Upper lobe of right lung (tissue), 1 donor: Measurements from ENCODE around the gene OR4D1. TPM values are rescaled to one million over a fixed set of nuclear protein-coding genes. Genes with fewer than 3 reads are reported as not detected.
A peak's percentile ranks its signal among the peaks of the same experiment; 100 is the strongest.

ENCODE experiments used
- ATAC-seq: fragments of 200-7000 bp; cut with Tn5 transposase; one replicate; pipeline ENCODE4 v1.9.1; 2020; ENCODE audit warnings: mild to moderate bottlenecking, moderate library complexity
- DNase-seq: peaks from one replicate; pipeline ENCODE4 v3.0.0-alpha.2; 2020
- H3K27ac ChIP-seq: fragments of 200-600 bp; one replicate; pipeline ENCODE4 v1.8.0; 2022
- H3K27me3 ChIP-seq: fragments of 200-600 bp; one replicate; pipeline ENCODE4 v1.8.0; 2022; ENCODE audit warnings: mild to moderate bottlenecking
- H3K36me3 ChIP-seq: fragments of 200-600 bp; one replicate; pipeline ENCODE4 v1.8.0; 2022
- H3K4me1 ChIP-seq: fragments of 200-600 bp; one replicate; pipeline ENCODE4 v1.8.0; 2022
- H3K4me3 ChIP-seq: fragments of 200-600 bp; one replicate; pipeline ENCODE4 v1.8.0; 2022; ENCODE audit warnings: mild to moderate bottlenecking
- H3K9me3 ChIP-seq: fragments of 200-600 bp; one replicate; pipeline ENCODE4 v1.8.0; 2022
- CTCF ChIP-seq: fragments of 200-600 bp; IDR thresholded peaks from one replicate; pipeline ENCODE4 v1.8.0; 2022; ENCODE audit warnings: antibody characterized with exemption
- intact Hi-C: fragments of 100-400 bp; cut with DNase I; formaldehyde crosslinking; loops from one replicate; pipeline ENCODE4 v1.11.0; 2022
- total RNA-seq: library from RNA; stranded (reverse); fragmentation: NEBNext Ultra II Directional; extraction: Animal tissue kit (Norgen Biotek cat#: 25700); gene quantifications from one replicate; pipeline ENCODE4 v1.2.1, GENCODE V29; 2021
- donor health status: DM: no; HTN: yes; CAD: no; lungs with severe emphysema.

The OR4D1 gene
- total RNA-seq, 1 donor from 2014 or later = not detected

- peak; percentile 88 for DNase-seq
- Histone ChIP-seq H3K4me3 (no peak overlapping the region), H3K9me3 (no peaks in the 10 kb centered on the region), H3K36me3 (no peaks in the 10 kb centered on the region), H3K27ac (no peak overlapping the region), H3K4me1 (no peaks in the 10 kb centered on the region), H3K27me3 (peaks cover 6% of the 10 kb centered on the region)
- TF ChIP-seq CTCF = no peak
- intact Hi-C loops = no loop called here
- ATAC-seq = peak; percentile 79
Measured at GRCh38 chr17:58189436-58190146, 41.4 kb downstream of the OR4D1 start.

GRCh38 chr17:58191241-58191896 is 43.2 kb downstream of the OR4D1 start:
- Histone ChIP-seq H3K4me3 (no peak overlapping the region), H3K4me1 (no peaks in the 10 kb centered on the region), H3K27ac (no peak overlapping the region), H3K36me3 (no peaks in the 10 kb centered on the region), H3K9me3 (no peaks in the 10 kb centered on the region), H3K27me3 (peaks cover 6% of the 10 kb centered on the region)
- intact Hi-C loops = no loop called here
- no peak for DNase-seq
- ATAC-seq = no peak
- TF ChIP-seq CTCF = no peak

- intact Hi-C loops = no loop called here
- H3K27me3 ChIP-seq = peaks cover 13% of the 10 kb centered on the region
Measured at GRCh38 chr17:58192612-58193011, 44.4 kb downstream of the OR4D1 start, which contains the start of gene EPX. EPX (plus strand) TSS chr17:58192726; CDS start chr17:58192847, 121 bp downstream.

GRCh38 chr17:58193641-58194255 is 45.6 kb downstream of the OR4D1 start:
- Histone ChIP-seq H3K27me3 (peaks cover 25% of the 10 kb centered on the region), H3K9me3 (no peaks in the 10 kb centered on the region), H3K36me3 (no peaks in the 10 kb centered on the region), H3K4me3 (no peak overlapping the region), H3K4me1 (no peaks in the 10 kb centered on the region), H3K27ac (no peak overlapping the region)
- DNase-seq (no peak), ATAC-seq (no peak)
- intact Hi-C loops = no loop called here
- TF ChIP-seq CTCF = no peak

More at GRCh38 chr17:58192612-58193011, 44.4 kb downstream of the OR4D1 start, which contains the start of gene EPX:
- H3K27ac ChIP-seq = no peak within 1 kb of the TSS
- H3K36me3 ChIP-seq = no peaks in the 10 kb centered on the region
- ATAC-seq (no peak), DNase-seq (no peak)
- no peak for TF ChIP-seq CTCF
- no peak within 1 kb of the TSS for H3K4me3 ChIP-seq
- H3K4me1 ChIP-seq = no peaks in the 10 kb centered on the region
- no peaks in the 10 kb centered on the region for H3K9me3 ChIP-seq

- ATAC-seq = no peak
- Histone ChIP-seq H3K4me3 (no peak overlapping the region), H3K9me3 (no peaks in the 10 kb centered on the region), H3K27me3 (peaks cover 26% of the 10 kb centered on the region), H3K4me1 (no peaks in the 10 kb centered on the region), H3K36me3 (no peaks in the 10 kb centered on the region), H3K27ac (no peak overlapping the region)
- no peak for TF ChIP-seq CTCF
- intact Hi-C loops = no loop called here
- no peak for DNase-seq
Measured at GRCh38 chr17:58195518-58196123, 47.4 kb downstream of the OR4D1 start.
